OCI-LY7 (cell line): ENCODE results near the gene TTC24. TPM values are rescaled to one million over a fixed set of nuclear protein-coding genes. Genes with fewer than 3 reads are reported as not detected.

Experiments
- BruUV-seq: library from RNA; stranded (reverse); fragments of 400-500 nt; replicated peaks from 2 replicates; lab custom pipeline; 2021; lab: Mats Ljungman, UMichigan
- CTCF ChIA-PET: fragments of 300-600 bp; sonication (Branson Sonifier 250); formaldehyde crosslinking; loops from one replicate; lab custom pipeline; 2022; ENCODE audit warnings: antibody characterized with exemption; ENCODE audit not compliant: unreplicated experiment; lab: Charles Lee
- POLR2A ChIA-PET: fragments of 300-600 bp; sonication (Branson Sonifier 250); formaldehyde crosslinking; loops from one replicate; lab custom pipeline; 2022; ENCODE audit warnings: antibody characterized with exemption; lab: Charles Lee
- DNase-seq: peaks from one replicate; pipeline ENCODE4 v3.0.0-alpha.2; 2015; ENCODE audit warnings: low spot score
- H2AFZ ChIP-seq: fragments of 200-600 bp; sonication (generic), shearing (Covaris generic); 2 replicates; pipeline ENCODE4 v1.6.1; 2014; ENCODE audit warnings: mild to moderate bottlenecking, antibody characterized with exemption, low read length, moderate library complexity
- H3K27ac ChIP-seq: fragments of 200-600 bp; sonication (generic); 2 replicates; pipeline ENCODE4 v1.5.1; 2014; ENCODE audit warnings: mixed run types, low read depth, mild to moderate bottlenecking, moderate library complexity, low read length, inconsistent platforms; ENCODE audit not compliant: poor library complexity, severe bottlenecking
- H3K36me3 ChIP-seq: fragments of 200-600 bp; sonication (generic); 2 replicates; pipeline ENCODE4 v1.6.1; 2014; ENCODE audit warnings: mild to moderate bottlenecking, antibody characterized with exemption, low read length, moderate library complexity, mixed read lengths; ENCODE audit not compliant: insufficient read depth
- H3K4me1 ChIP-seq: fragments of 200-600 bp; sonication (generic); 2 replicates; pipeline ENCODE4 v1.5.1; 2014; ENCODE audit warnings: mild to moderate bottlenecking, low read length; ENCODE audit not compliant: insufficient read depth, poor library complexity, severe bottlenecking
- H3K4me2 ChIP-seq: fragments of 200-600 bp; sonication (generic); 2 replicates; pipeline ENCODE4 v1.6.1; 2014; ENCODE audit warnings: mild to moderate bottlenecking, low read length
- H3K4me3 ChIP-seq: fragments of 200-600 bp; sonication (generic); 2 replicates; pipeline ENCODE4 v1.5.1; 2014; ENCODE audit warnings: mild to moderate bottlenecking, low read depth, low read length; ENCODE audit not compliant: poor library complexity, severe bottlenecking
- H3K79me2 ChIP-seq: fragments of 200-600 bp; sonication (generic); 2 replicates; pipeline ENCODE4 v1.6.1; 2016; ENCODE audit warnings: low read depth, mild to moderate bottlenecking, low read length, moderate library complexity, mixed read lengths; ENCODE audit not compliant: insufficient read depth
- H3K9me2 ChIP-seq: fragments of 200-600 bp; sonication (generic); 2 replicates; pipeline ENCODE4 v1.6.1; 2016; ENCODE audit warnings: mild to moderate bottlenecking, low read length, mixed read lengths; ENCODE audit not compliant: insufficient read depth
- H3K9me3 ChIP-seq: fragments of 200-600 bp; sonication (generic); 2 replicates; pipeline ENCODE4 v1.6.1; 2014; ENCODE audit warnings: mild to moderate bottlenecking, mixed run types, low read length, mixed read lengths
- H4K20me1 ChIP-seq: fragments of 200-600 bp; sonication (generic); 2 replicates; pipeline ENCODE4 v1.6.1; 2014; ENCODE audit warnings: mild to moderate bottlenecking, antibody characterized with exemption, low read length, moderate library complexity, mixed read lengths; ENCODE audit not compliant: insufficient read depth
- EZH2phosphoT487 ChIP-seq: fragments of 200-600 bp; sonication (generic); IDR thresholded peaks from 2 replicates; pipeline ENCODE4 v1.6.1; 2018; ENCODE audit warnings: low read depth, borderline replicate concordance, mild to moderate bottlenecking, mixed run types, antibody characterized with exemption, low read length, moderate library complexity, mixed read lengths
- intact Hi-C: fragments of 100-400 bp; cut with micrococcal nuclease; formaldehyde crosslinking; loops from one replicate; pipeline ENCODE4 v1.10.0; 2022; ENCODE audit not compliant: unreplicated experiment
- total RNA-seq, 2 experiments: library from RNA; depleted of rRNA in 1 of 2; stranded (reverse); fragments of >200 nt in 1 of 2; shearing (Covaris generic) in 1 of 2; gene quantifications; 2 replicates each; pipeline ENCODE4 v1.2.3, GENCODE V29; 2014 to 2022
- TF ChIP-seq, protein P1 (sequence below): fragments of 200-600 bp; sonication (generic); conservative IDR thresholded peaks from 2 replicates; pipeline ENCODE4 v1.5.1; 2014; ENCODE audit warnings: mild to moderate bottlenecking, antibody characterized with exemption, low read length, moderate library complexity, mixed read lengths

Gene TTC24
- total RNA-seq, 2 experiments from 2014 or later, result 2.8 to 11.9 TPM

DNA sequence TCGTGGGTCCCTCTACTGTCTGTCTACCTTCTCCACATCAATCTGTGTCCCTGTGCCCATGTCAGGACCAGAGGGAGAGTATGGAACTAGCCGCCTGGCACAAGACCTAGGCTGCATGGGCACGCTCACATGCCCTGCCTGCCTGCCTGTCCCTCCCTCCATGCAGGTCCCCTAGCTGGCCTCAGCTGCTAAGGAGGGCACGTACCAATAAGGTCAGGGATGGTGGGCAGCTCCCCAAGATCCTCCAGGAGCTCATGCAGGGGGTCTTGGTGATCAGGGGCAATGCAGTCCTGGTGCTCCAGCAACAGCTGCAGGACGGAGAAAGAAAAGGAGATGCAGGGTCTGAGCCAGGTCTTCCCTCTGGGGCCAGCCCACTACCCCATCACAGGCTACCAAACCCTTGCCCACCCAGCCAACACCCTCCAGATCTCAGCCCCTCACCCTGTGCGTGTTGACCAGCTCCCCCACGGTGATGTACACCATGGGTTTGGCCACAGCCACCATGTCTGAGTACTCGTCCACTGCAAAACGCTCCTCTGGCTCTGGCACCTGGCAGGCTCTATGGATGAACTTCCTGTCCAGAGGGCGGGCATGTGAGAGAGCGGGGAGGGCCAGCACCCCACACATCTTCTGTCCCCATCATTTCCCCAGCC is 45.8 kb upstream of the TTC24 start:
- no TSS peak for BruUV-seq
- Histone ChIP-seq H3K9me2 (no peaks in the 10 kb centered on the region), H4K20me1 (no peaks in the 10 kb centered on the region), H3K79me2 (no peaks in the 10 kb centered on the region), H3K36me3 (peaks cover 43% of the 10 kb centered on the region), H3K9me3 (no peaks in the 10 kb centered on the region), H3K27ac (no peak overlapping the region), H2AFZ (no peak overlapping the region), H3K4me3 (no peak overlapping the region), H3K4me1 (no peaks in the 10 kb centered on the region), H3K4me2 (no peak overlapping the region)
- intact Hi-C loops, result no loop called here
- no peak for DNase-seq
- TF ChIP-seq EZH2phosphoT487, result no peak
- TF ChIP-seq, protein P1, sequence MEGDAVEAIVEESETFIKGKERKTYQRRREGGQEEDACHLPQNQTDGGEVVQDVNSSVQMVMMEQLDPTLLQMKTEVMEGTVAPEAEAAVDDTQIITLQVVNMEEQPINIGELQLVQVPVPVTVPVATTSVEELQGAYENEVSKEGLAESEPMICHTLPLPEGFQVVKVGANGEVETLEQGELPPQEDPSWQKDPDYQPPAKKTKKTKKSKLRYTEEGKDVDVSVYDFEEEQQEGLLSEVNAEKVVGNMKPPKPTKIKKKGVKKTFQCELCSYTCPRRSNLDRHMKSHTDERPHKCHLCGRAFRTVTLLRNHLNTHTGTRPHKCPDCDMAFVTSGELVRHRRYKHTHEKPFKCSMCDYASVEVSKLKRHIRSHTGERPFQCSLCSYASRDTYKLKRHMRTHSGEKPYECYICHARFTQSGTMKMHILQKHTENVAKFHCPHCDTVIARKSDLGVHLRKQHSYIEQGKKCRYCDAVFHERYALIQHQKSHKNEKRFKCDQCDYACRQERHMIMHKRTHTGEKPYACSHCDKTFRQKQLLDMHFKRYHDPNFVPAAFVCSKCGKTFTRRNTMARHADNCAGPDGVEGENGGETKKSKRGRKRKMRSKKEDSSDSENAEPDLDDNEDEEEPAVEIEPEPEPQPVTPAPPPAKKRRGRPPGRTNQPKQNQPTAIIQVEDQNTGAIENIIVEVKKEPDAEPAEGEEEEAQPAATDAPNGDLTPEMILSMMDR, result no peak
- ChIA-PET CTCF (no interaction called here), POLR2A (no interaction called here)

DNA sequence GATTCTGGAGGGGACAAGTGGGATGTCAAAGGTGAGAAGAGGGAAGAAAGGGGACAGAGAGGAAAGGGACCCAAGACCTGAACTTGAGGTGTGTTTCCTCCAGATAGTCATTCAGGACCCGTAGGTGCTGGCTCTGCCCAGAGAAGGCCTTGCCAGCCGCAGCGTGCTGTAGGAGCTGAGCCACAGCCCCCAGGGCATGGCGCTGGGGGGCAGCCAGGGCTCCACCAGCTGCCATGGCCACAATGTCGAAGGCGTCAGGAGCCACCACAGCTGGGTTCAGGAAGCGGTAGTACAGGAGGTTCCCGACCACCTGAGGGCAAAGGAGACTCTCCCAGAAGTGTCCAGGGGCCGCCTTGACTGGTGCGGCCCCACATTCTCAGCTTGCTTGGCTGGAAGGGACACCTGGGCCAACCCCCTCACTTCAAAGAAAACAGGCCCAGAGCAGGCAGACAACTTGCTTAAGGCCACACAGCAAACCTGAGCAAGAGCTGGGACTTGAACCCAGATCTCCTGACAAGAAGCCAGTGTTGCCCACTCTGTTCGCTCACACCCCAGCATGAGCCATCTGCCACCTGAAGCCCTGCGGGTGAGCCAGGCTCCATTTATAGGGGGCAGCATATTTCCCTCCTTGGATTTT is 45.0 kb upstream of the TTC24 start:
- no peaks in the 10 kb centered on the region for H4K20me1 ChIP-seq
- H3K9me3 ChIP-seq, result no peaks in the 10 kb centered on the region
- no peaks in the 10 kb centered on the region for H3K9me2 ChIP-seq
- DNase-seq, result no peak
- H2AFZ ChIP-seq, result no peak overlapping the region
- H3K36me3 ChIP-seq, result peaks cover 47% of the 10 kb centered on the region
- TF ChIP-seq EZH2phosphoT487, result no peak
- TF ChIP-seq, protein P1, result no peak
- CTCF ChIA-PET, result no interaction called here
- H3K4me1 ChIP-seq, result no peaks in the 10 kb centered on the region
- no TSS peak for BruUV-seq
- intact Hi-C loops, result no loop called here
- no peak overlapping the region for H3K4me2 ChIP-seq
- H3K4me3 ChIP-seq, result no peak overlapping the region
- POLR2A ChIA-PET, result interaction anchor here (0.6 to 3.9 kb wide), 2 partner anchors 10 to 301 kb away, joined by 3 to 17 read pairs; no protein-coding TSS in a partner anchor
- no peak overlapping the region for H3K27ac ChIP-seq
- no peaks in the 10 kb centered on the region for H3K79me2 ChIP-seq

DNA sequence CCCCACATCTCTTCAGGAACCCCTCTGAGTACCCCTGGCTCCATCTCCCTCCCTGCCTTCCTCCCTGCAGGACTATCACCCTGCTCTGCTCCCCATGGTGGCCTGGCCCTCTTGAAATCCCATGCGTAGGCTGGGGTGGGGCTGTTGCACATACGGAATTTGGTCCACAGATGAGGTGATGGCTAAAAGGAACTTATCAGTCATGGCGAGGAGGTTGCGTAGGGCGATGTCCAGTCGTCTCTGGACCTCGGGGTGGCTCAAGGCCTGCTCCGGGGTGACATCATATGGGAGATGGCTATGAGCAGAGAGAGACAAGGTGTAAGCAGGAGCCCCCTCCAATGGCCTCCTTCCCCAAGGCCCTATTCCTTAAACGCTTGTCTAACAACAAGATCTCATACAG is 42.5 kb upstream of the TTC24 start:
- H3K27ac ChIP-seq, result no peak overlapping the region
- TF ChIP-seq, protein P1, result no peak
- no peak for TF ChIP-seq EZH2phosphoT487
- ChIA-PET POLR2A (interaction anchor here (3.9 kb wide), 1 partner anchor 12 kb away, joined by 17 read pairs; no protein-coding TSS in a partner anchor), CTCF (no interaction called here)
- no peaks in the 10 kb centered on the region for H3K79me2 ChIP-seq
- intact Hi-C loops, result no loop called here
- H2AFZ ChIP-seq, result no peak overlapping the region
- BruUV-seq, result no TSS peak
- no peaks in the 10 kb centered on the region for H4K20me1 ChIP-seq
- H3K4me1 ChIP-seq, result no peaks in the 10 kb centered on the region
- no peak overlapping the region for H3K4me2 ChIP-seq
- H3K4me3 ChIP-seq, result no peak overlapping the region
- peaks cover 43% of the 10 kb centered on the region for H3K36me3 ChIP-seq
- DNase-seq, result no peak
- H3K9me2 ChIP-seq, result no peaks in the 10 kb centered on the region
- H3K9me3 ChIP-seq, result no peaks in the 10 kb centered on the region
